HepG2 (cell line): Measurements from ENCODE around the gene CD48. TPM values are rescaled to one million over a fixed set of nuclear protein-coding genes. Genes with fewer than 3 reads are reported as not detected.

Experiments used
- ATAC-seq: fragments of 200-7000 bp; cut with Tn5 transposase; 3 replicates; pipeline ENCODE4 v1.9.1; 2020; ENCODE audit warnings: mild to moderate bottlenecking, moderate library complexity
- BruUV-seq: library from RNA; stranded (reverse); fragments of 400-500 nt; replicated peaks from 2 replicates; lab custom pipeline; 2021; lab: Mats Ljungman, UMichigan
- CTCF ChIA-PET: fragments of 300-600 bp; formaldehyde crosslinking; extraction: SDS; loops from one replicate; lab custom pipeline; 2021; ENCODE audit warnings: low total read pairs, inconsistent platforms, low intra/inter-chr PET ratio; lab: Yijun Ruan, JAX
- POLR2A ChIA-PET: fragments of 350-600 bp; sonication (Branson Sonifier 250); formaldehyde crosslinking; loops from one replicate; lab custom pipeline; 2020; ENCODE audit warnings: antibody characterized with exemption, inconsistent platforms; lab: Yijun Ruan, JAX
- DNase-seq: peaks from one replicate; pipeline ENCODE4 v3.0.0-alpha.2; 2015; ENCODE audit warnings: low spot score
- FAIRE-seq: peaks from 3 replicates; lab custom pipeline; 2011; peaks lifted over from hg19 to GRCh38; lab: Jason Lieb, UNC
- H2AFZ ChIP-seq: one replicate; pipeline ENCODE4 v1.6.1; 2011; ENCODE audit warnings: low read length, inconsistent platforms
- H3K27ac ChIP-seq: fragments of 300-600 bp; 3 replicates; pipeline ENCODE4 v1.8.0; 2011; ENCODE audit warnings: mixed run types, mild to moderate bottlenecking, mixed read lengths, low read length, inconsistent platforms; ENCODE audit not compliant: insufficient read depth; ENCODE audit errors: extremely low read length
- H3K27me3 ChIP-seq, 2 experiments: fragments of 200-600 bp in 1 of 2; 2 replicates in 1 of 2; 3 replicates in 1 of 2; pipeline versions ENCODE4 v1.6.0 to v1.8.0; 2011; ENCODE audit warnings: low read length in 2 of 2, mild to moderate bottlenecking in 2 of 2, moderate library complexity in 2 of 2, inconsistent platforms in 1 of 2; ENCODE audit not compliant: insufficient read depth in 2 of 2, control insufficient read depth in 1 of 2
- H3K36me3 ChIP-seq, 2 experiments: fragments of 200-600 bp in 1 of 2; replicated peaks in 1 of 2; 2 replicates in 1 of 2; 3 replicates in 1 of 2; pipeline versions ENCODE4 v1.5.1 to v1.8.0; 2011; ENCODE audit warnings: low read length in 2 of 2, inconsistent platforms in 1 of 2; ENCODE audit not compliant: insufficient read depth in 2 of 2, control insufficient read depth in 1 of 2
- H3K4me1 ChIP-seq: 2 replicates; pipeline ENCODE4 v1.5.1; 2012; ENCODE audit warnings: low read length, inconsistent platforms; ENCODE audit not compliant: insufficient read depth
- H3K4me2 ChIP-seq: 2 replicates; pipeline ENCODE4 v1.6.0; 2011; ENCODE audit warnings: low read depth, low read length, inconsistent platforms
- H3K4me3 ChIP-seq, 3 experiments: fragments of 200-600 bp in 1 of 3; sonication (generic), shearing (Covaris generic) in 1 of 3; replicated peaks in 1 of 3; 2 replicates each; pipeline ENCODE4 v1.5.1; 2011 to 2016; ENCODE audit warnings: low read length in 3 of 3, inconsistent platforms in 2 of 3, low read depth in 2 of 3, mild to moderate bottlenecking in 2 of 3, control low read depth in 1 of 3, mixed read lengths in 1 of 3; ENCODE audit not compliant: insufficient read depth in 1 of 3
- H3K79me2 ChIP-seq: one replicate; pipeline ENCODE4 v1.6.1; 2011; ENCODE audit warnings: low read length, inconsistent platforms; ENCODE audit not compliant: insufficient read depth
- H3K9ac ChIP-seq: 2 replicates; pipeline ENCODE4 v1.6.0; 2011; ENCODE audit warnings: mild to moderate bottlenecking, low read depth, low read length, inconsistent platforms; ENCODE audit not compliant: insufficient read depth
- H3K9me3 ChIP-seq: 2 replicates; pipeline ENCODE4 v1.5.1; 2012; ENCODE audit warnings: mild to moderate bottlenecking, low read length
- H4K20me1 ChIP-seq: 2 replicates; pipeline ENCODE4 v1.6.0; 2011; ENCODE audit warnings: inconsistent platforms, mild to moderate bottlenecking, low read length, moderate library complexity; ENCODE audit not compliant: insufficient read depth
- AGO2 ChIP-seq: fragments of 200-400 bp; formaldehyde crosslinking; optimal IDR thresholded peaks from 2 replicates; pipeline ENCODE3; 2017; ENCODE audit warnings: mild to moderate bottlenecking, low read depth, low read length, moderate library complexity
- CERS6 ChIP-seq: sonication (generic); formaldehyde crosslinking; IDR thresholded peaks from 2 replicates; pipeline ENCODE4 v1.5.0; 2020; ENCODE audit warnings: missing genetic modification reagents
- E2F1 ChIP-seq: sonication (generic); formaldehyde crosslinking; IDR thresholded peaks from 2 replicates; pipeline ENCODE4 v1.5.0; 2020; ENCODE audit warnings: missing genetic modification reagents
- ETS1 ChIP-seq: sonication (generic); formaldehyde crosslinking; IDR thresholded peaks from 2 replicates; pipeline ENCODE4 v1.4.0; 2020; ENCODE audit warnings: missing genetic modification reagents
- HOXA3 ChIP-seq: sonication (generic); formaldehyde crosslinking; IDR thresholded peaks from 2 replicates; pipeline ENCODE4 v1.5.0; 2020; ENCODE audit warnings: missing genetic modification reagents
- KDM6A ChIP-seq: IDR thresholded peaks from 2 replicates; pipeline ENCODE4 v1.6.1; 2016; ENCODE audit warnings: low read depth
- MAFF ChIP-seq: IDR thresholded peaks from 2 replicates; pipeline ENCODE4 v1.6.1; 2011; ENCODE audit warnings: low read depth, low read length, improper control_type of control experiment
- SMAD9 ChIP-seq: sonication (generic); formaldehyde crosslinking; IDR thresholded peaks from 2 replicates; pipeline ENCODE4 v1.5.1; 2020; ENCODE audit warnings: mild to moderate bottlenecking, missing genetic modification reagents
- SMYD3 ChIP-seq: sonication (generic); formaldehyde crosslinking; IDR thresholded peaks from 2 replicates; pipeline ENCODE4 v1.8.1; 2023; ENCODE audit warnings: mild to moderate bottlenecking, missing genetic modification reagents
- SP2 ChIP-seq: sonication (generic); formaldehyde crosslinking; IDR thresholded peaks from 2 replicates; pipeline ENCODE4 v1.5.1; 2020; ENCODE audit warnings: mild to moderate bottlenecking, missing genetic modification reagents
- SSRP1 ChIP-seq: IDR thresholded peaks from 2 replicates; pipeline ENCODE4 v1.6.1; 2016; ENCODE audit warnings: control low read depth
- ZFP62 ChIP-seq: sonication (generic); formaldehyde crosslinking; IDR thresholded peaks from 2 replicates; pipeline ENCODE4 v1.4.0; 2020; ENCODE audit warnings: missing genetic modification reagents
- ZMYM4 ChIP-seq: sonication (generic); formaldehyde crosslinking; IDR thresholded peaks from 2 replicates; pipeline ENCODE4 v1.8.1; 2023; ENCODE audit warnings: mild to moderate bottlenecking, missing genetic modification reagents
- ZNF124 ChIP-seq: sonication (generic); formaldehyde crosslinking; IDR thresholded peaks from 2 replicates; pipeline ENCODE4 v1.4.0; 2020; ENCODE audit warnings: missing genetic modification reagents
- ZNF282 ChIP-seq: fragments of 450-650 bp; IDR thresholded peaks from 2 replicates; pipeline ENCODE4 v1.6.1; 2018; ENCODE audit not compliant: partially characterized antibody
- ZNF572 ChIP-seq: sonication (generic); formaldehyde crosslinking; IDR thresholded peaks from 2 replicates; pipeline ENCODE4 v1.5.1; 2020; ENCODE audit warnings: mild to moderate bottlenecking, missing genetic modification reagents
- ZNF576 ChIP-seq: sonication (generic); formaldehyde crosslinking; IDR thresholded peaks from 2 replicates; pipeline ENCODE4 v1.4.0; 2020; ENCODE audit warnings: mild to moderate bottlenecking, missing genetic modification reagents
- ZSCAN31 ChIP-seq: sonication (generic); formaldehyde crosslinking; IDR thresholded peaks from 2 replicates; pipeline ENCODE4 v1.5.0; 2020; ENCODE audit warnings: low read depth, mild to moderate bottlenecking, missing genetic modification reagents
- WGBS: methylation state at CpG from one replicate; pipeline ENCODE4 v1.1.6; 2017; ENCODE audit warnings: low lambda C conversion rate; 5-methylcytosine and 5-hydroxymethylcytosine counted together
- in situ Hi-C: cut with HindIII; loops from 2 replicates; pipeline ENCODE4 v1.10.0; 2017; ENCODE audit warnings: low pct_unique_long_range_greater_than_20kb; ENCODE audit not compliant: extremely low pct_ligation_motif_present
- intact Hi-C: fragments of 100-400 bp; cut with micrococcal nuclease; formaldehyde crosslinking; loops from one replicate; pipeline ENCODE4 v1.10.0; 2022; ENCODE audit not compliant: unreplicated experiment
- polyA plus RNA-seq, 8 experiments: library from polyadenylated mRNA; depleted of rRNA in 3 of 8; stranded (reverse) in 7 of 8; unstranded in 1 of 8; fragments of >200 nt; fragmentation: Illumina TruSeq in 4 of 8; extraction: Trizol in 4 of 8; gene quantifications; 2 replicates each; pipeline versions ENCODE4 v1.2.1 to v1.2.3, GENCODE V29; 2011 to 2016; ENCODE audit warnings: low read depth in 4 of 8, missing spikeins in 1 of 8, mixed read lengths in 1 of 8; ENCODE audit not compliant: insufficient read depth in 1 of 8
- total RNA-seq, 5 experiments: library from RNA; depleted of rRNA; stranded (reverse); fragments of >200 nt; fragmentation: Illumina TruSeq; extraction: Trizol; gene quantifications; 2 replicates each; pipeline ENCODE4 v1.2.3, GENCODE V29; 2016; ENCODE audit warnings: low read depth in 1 of 5

CD48 gene
- total and polyA plus RNA-seq, 2 of the 13 experiments (the other 11 are each of a cell fraction or from before 2014, with no cell fraction given) = not detected

- intact Hi-C loops = no loop called here
- no peaks in the 10 kb centered on the region; the same call in 1 of the 2 replicates for H4K20me1 ChIP-seq
- no peak overlapping the region for H2AFZ ChIP-seq
- no peak for FAIRE-seq
- H3K79me2 ChIP-seq = no peaks in the 10 kb centered on the region
- ChIA-PET POLR2A (no interaction called here), CTCF (no interaction called here)
- no TSS peak for BruUV-seq
- no peak overlapping the region for H3K9ac ChIP-seq
- no peaks in the 10 kb centered on the region for H3K9me3 ChIP-seq
- no peaks in the 10 kb centered on the region for H3K27me3 ChIP-seq
- no peak overlapping the region for H3K27ac ChIP-seq
- H3K4me3 ChIP-seq = no peak overlapping the region
- in situ Hi-C loops = no loop called here
- no peak for DNase-seq
- TF ChIP-seq KDM6A (CRISPR knock-in tag) (no peak), AGO2 (no peak), ZNF576 (CRISPR knock-in tag) (no peak), MAFF (no peak), SP2 (CRISPR knock-in tag) (no peak), ZFP62 (CRISPR knock-in tag) (no peak), ETS1 (no peak), ZNF572 (CRISPR knock-in tag) (no peak), HOXA3 (CRISPR knock-in tag) (no peak), ZNF124 (CRISPR knock-in tag) (no peak), SSRP1 (CRISPR knock-in tag) (no peak), E2F1 (CRISPR knock-in tag) (no peak), SMYD3 (CRISPR knock-in tag) (no peak), CERS6 (CRISPR knock-in tag) (no peak), SMAD9 (CRISPR knock-in tag) (no peak), ZSCAN31 (CRISPR knock-in tag) (no peak), ZMYM4 (no peak), ZNF282 (no peak)
- 0 out of 2 replicates have a peak, but pooled peaks cover 8% of the 10 kb centered on the region for H3K4me1 ChIP-seq
- H3K4me2 ChIP-seq = no peak overlapping the region
- no peaks in the 10 kb centered on the region for H3K36me3 ChIP-seq
- no peak for ATAC-seq
- 43% methylated on average over 3 of the region's 3 CpGs for WGBS
Measured at GRCh38 chr1:160664573-160665051, 47.0 kb downstream of the CD48 start.
